Left lung (tissue), 10 donors: ENCODE results near the gene AGAP1. TPM values are rescaled to one million over a fixed set of nuclear protein-coding genes. Genes with fewer than 3 reads are reported as not detected.

Experiments
- ATAC-seq: fragments of 200-7000 bp; cut with Tn5 transposase; one replicate; pipeline ENCODE4 v1.9.1; 2020; ENCODE audit warnings: moderate library complexity
- DNase-seq, 4 donors: peaks; one replicate each; pipeline ENCODE4 v3.0.0-alpha.2; 2013 to 2020
- H3K27ac ChIP-seq, 2 donors: fragments of 200-600 bp; sonication (generic) in 1 of 2; one replicate each; pipeline versions ENCODE4 v1.5.0 to v1.8.0; 2020 to 2021
- H3K27me3 ChIP-seq, 2 donors: fragments of 200-600 bp; sonication (generic) in 1 of 2; one replicate each; pipeline versions ENCODE4 v1.5.0 to v1.8.0; 2020 to 2021
- H3K36me3 ChIP-seq, 2 donors: fragments of 200-600 bp; sonication (generic) in 1 of 2; one replicate each; pipeline versions ENCODE4 v1.5.0 to v1.8.0; 2020 to 2021
- H3K4me1 ChIP-seq, 2 donors: fragments of 200-600 bp; one replicate each; pipeline ENCODE4 v1.8.0; 2021
- H3K4me3 ChIP-seq, 2 donors: fragments of 200-600 bp; sonication (generic) in 1 of 2; one replicate each; pipeline versions ENCODE4 v1.5.0 to v1.8.0; 2020 to 2021; ENCODE audit warnings: mild to moderate bottlenecking in 1 of 2
- H3K9me3 ChIP-seq, 2 donors: fragments of 200-600 bp; sonication (generic) in 1 of 2; one replicate each; pipeline versions ENCODE4 v1.5.0 to v1.8.0; 2020 to 2021
- intact Hi-C, 2 donors: fragments of 100-400 bp; cut with DNase I; formaldehyde crosslinking; loops; one replicate each; pipeline versions ENCODE4 v1.11.2 to v1.14.2; 2022
- polyA plus RNA-seq, 6 donors: library from polyadenylated mRNA; unstranded; fragments of 120-200 nt; gene quantifications; one replicate each; pipeline ENCODE4 v1.2.1, GENCODE V29; 2013; ENCODE audit not compliant: insufficient read length in 6 of 6
- total RNA-seq, 2 donors: library from RNA; stranded (reverse); fragmentation: NEBNext Ultra II Directional; extraction: Animal tissue kit (Norgen Biotek cat#: 25700); gene quantifications; one replicate each; pipeline ENCODE4 v1.2.1, GENCODE V29; 2021
- TF ChIP-seq, protein P1 (sequence below), 2 donors: fragments of 200-600 bp; sonication (generic) in 1 of 2; IDR thresholded peaks; one replicate each; pipeline versions ENCODE4 v1.5.0 to v1.8.0; 2021; ENCODE audit warnings: antibody characterized with exemption in 2 of 2
- donor health status: DM: no; HTN: yes; CAD: no.
- donor health status: DM: no; HTN: no; CAD: no.

AGAP1 gene
- total and polyA plus RNA-seq, 8 donors, result 13.1 to 25.4 (median 22.4) TPM

DNA sequence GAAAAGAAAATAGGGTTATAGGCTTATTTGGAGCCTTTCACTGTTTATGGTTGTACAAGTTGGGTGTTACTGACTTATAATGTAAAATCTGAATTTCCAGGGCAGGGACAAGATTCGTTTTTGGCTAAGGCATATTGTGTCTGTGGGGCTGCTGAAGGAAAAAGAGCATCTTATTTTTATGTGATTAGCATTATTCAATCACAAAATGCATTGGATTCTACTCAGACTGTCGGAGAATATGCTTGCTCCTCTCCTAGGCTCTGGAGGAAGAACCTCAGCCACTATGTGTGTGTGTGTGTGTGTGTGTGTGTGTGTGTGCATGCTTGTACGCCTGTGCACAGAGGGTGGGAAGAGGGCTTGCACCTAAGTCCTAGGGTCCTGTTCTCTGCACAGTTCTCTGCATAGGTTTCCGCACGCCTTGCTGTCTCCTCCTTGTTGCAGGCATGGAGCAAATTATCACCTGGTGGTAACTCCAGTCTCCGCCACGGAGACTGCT lies 44.3 kb downstream of the AGAP1 start:
- Histone ChIP-seq H3K27me3 (no peaks in the 10 kb centered on the region), H3K36me3 (no peaks in the 10 kb centered on the region), H3K27ac (no peak overlapping the region), H3K4me1 (peaks cover 0 to 1% of the 10 kb centered on the region in 2 donors), H3K9me3 (no peaks in the 10 kb centered on the region), H3K4me3 (no peak overlapping the region)
- ATAC-seq (no peak), DNase-seq (no peak)
- intact Hi-C loops, result no loop called here
- TF ChIP-seq, protein P1, sequence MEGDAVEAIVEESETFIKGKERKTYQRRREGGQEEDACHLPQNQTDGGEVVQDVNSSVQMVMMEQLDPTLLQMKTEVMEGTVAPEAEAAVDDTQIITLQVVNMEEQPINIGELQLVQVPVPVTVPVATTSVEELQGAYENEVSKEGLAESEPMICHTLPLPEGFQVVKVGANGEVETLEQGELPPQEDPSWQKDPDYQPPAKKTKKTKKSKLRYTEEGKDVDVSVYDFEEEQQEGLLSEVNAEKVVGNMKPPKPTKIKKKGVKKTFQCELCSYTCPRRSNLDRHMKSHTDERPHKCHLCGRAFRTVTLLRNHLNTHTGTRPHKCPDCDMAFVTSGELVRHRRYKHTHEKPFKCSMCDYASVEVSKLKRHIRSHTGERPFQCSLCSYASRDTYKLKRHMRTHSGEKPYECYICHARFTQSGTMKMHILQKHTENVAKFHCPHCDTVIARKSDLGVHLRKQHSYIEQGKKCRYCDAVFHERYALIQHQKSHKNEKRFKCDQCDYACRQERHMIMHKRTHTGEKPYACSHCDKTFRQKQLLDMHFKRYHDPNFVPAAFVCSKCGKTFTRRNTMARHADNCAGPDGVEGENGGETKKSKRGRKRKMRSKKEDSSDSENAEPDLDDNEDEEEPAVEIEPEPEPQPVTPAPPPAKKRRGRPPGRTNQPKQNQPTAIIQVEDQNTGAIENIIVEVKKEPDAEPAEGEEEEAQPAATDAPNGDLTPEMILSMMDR (IDR thresholded peaks at IDR 0.05), result no peak

DNA sequence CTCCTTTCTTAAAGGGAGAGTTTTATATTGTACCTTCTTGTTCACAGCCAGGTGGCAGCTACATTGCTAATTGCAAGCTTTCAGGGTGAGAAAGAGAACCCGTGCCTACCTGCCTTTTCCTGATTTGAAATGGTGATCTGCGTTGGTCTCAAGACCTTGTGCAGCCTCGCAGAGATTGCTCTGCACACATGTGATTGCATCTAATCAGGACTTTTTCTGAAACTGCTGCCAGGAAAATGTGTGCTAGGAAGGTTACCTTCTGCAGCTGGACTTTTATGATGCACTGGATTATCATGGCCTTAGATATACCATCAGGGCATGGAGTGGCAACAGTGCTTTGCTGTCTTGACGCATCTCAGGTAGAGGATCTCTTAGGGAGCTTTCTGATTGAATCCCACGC lies 45.1 kb downstream of the AGAP1 start:
- Histone ChIP-seq H3K9me3 (no peaks in the 10 kb centered on the region), H3K4me1 (peaks cover 0 to 4% of the 10 kb centered on the region in 2 donors), H3K36me3 (no peaks in the 10 kb centered on the region), H3K4me3 (no peak overlapping the region), H3K27ac (no peak overlapping the region), H3K27me3 (no peaks in the 10 kb centered on the region)
- intact Hi-C loops, result no loop called here
- no peak for DNase-seq
- ATAC-seq, result no peak
- TF ChIP-seq, protein P1 (IDR thresholded peaks at IDR 0.05), result no peak

DNA sequence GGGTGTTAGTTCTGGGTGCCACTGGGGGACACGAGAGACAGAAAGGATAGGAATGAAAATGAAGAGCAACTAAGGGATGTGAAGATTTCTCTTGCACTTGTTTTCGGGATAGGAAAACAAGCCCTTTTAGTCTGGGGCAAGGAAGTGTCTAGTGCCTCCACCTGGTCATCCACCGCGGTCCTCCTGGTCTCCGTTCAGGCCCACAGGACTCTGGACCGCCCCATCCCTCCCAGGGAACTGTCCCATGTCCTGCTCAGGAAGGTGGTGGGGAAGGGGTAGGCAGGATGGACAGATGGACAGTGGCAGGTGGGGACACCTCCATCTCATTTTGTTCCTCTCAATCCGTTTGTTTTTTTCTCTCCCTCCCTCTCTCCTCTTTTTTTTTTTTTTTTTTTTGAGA lies 45.9 kb downstream of the AGAP1 start:
- Histone ChIP-seq H3K27ac (no peak overlapping the region), H3K4me1 (peaks cover 0 to 4% of the 10 kb centered on the region in 2 donors), H3K4me3 (no peak overlapping the region), H3K9me3 (no peaks in the 10 kb centered on the region), H3K36me3 (no peaks in the 10 kb centered on the region), H3K27me3 (no peaks in the 10 kb centered on the region)
- ATAC-seq (no peak), DNase-seq (no peak)
- intact Hi-C loops, result no loop called here
- TF ChIP-seq, protein P1 (IDR thresholded peaks at IDR 0.05), result no peak

DNA sequence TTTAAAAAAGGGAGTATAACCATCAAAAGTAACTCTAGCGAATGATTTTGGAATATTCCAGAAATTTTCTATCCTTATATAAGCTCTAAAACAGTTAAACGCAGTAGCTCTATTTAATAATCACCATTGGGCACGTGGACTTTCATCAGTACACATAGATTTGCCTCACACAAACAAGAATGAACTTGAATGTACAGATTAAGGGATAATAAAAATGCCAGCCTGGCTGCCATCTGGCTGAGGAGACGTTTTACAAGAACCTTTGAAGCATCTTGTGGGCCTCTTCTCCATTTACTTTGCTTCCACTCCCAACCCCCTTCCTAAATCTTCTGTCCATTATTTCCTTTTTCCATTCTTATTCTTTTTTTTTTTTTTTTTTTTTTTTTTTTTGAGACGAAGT lies 47.2 kb downstream of the AGAP1 start:
- Histone ChIP-seq H3K4me1 (peaks cover 0 to 12% of the 10 kb centered on the region in 2 donors), H3K27me3 (no peaks in the 10 kb centered on the region), H3K36me3 (no peaks in the 10 kb centered on the region), H3K4me3 (no peak overlapping the region), H3K9me3 (no peaks in the 10 kb centered on the region), H3K27ac (no peak overlapping the region)
- DNase-seq (no peak), ATAC-seq (no peak)
- intact Hi-C loops, result no loop called here
- TF ChIP-seq, protein P1 (IDR thresholded peaks at IDR 0.05), result no peak

DNA sequence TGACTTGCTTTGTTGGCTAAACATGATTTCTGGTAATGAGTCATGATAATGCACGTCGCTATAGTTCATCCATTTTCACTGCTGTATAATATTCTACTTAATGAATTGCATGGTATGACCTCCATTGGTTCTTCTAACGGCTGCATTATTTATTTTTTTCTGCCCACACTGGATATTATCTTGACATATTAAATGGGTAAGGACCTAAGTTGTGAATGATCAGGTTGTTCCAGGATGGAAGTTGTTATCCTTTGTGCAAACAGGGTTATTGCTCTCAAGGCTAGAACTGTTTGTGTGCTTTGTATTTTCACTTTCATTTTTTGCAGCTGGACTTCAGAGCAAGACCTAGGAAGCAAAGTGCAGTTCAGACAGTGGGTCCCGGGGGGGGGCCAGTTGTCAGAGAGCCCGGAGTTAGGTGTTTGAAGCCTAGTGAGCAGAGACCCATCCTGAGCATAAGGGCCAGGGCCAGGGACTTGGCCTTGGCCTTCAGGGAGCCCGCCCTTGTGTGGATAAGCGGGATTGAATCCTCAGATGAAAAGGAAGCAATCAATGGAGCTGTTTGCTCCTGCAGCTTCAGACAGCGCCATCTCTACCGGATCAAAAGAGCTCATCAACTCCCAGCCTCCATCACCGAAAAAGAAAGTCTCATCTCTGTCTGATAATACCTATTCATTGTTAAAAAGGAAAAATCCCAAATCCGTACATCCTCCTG lies 48.2 kb downstream of the AGAP1 start:
- TF ChIP-seq, protein P1 (IDR thresholded peaks at IDR 0.05), result no peak
- Histone ChIP-seq H3K4me3 (no peak overlapping the region), H3K4me1 (peaks cover 0 to 12% of the 10 kb centered on the region in 2 donors), H3K36me3 (no peaks in the 10 kb centered on the region), H3K27me3 (no peaks in the 10 kb centered on the region), H3K9me3 (no peaks in the 10 kb centered on the region), H3K27ac (no peak overlapping the region)
- intact Hi-C loops, result no loop called here
- DNase-seq, result no peak
- ATAC-seq, result no peak
